Neural cell (in vitro differentiated cells): ENCODE data around the gene ADGRF1.

Source experiments
- EP300 ChIP-seq: fragments of 450-650 bp; conservative IDR thresholded peaks from 2 replicates; pipeline ENCODE4 v1.6.1; 2014; ENCODE audit warnings: antibody characterized with exemption, mild to moderate bottlenecking, moderate library complexity; ENCODE audit not compliant: poor library complexity, severe bottlenecking
- EZH2 ChIP-seq: fragments of 200-600, 300-800 bp; shearing (Covaris generic), sonication (generic); IDR thresholded peaks from 2 replicates; pipeline ENCODE4 v1.6.1; 2014; ENCODE audit warnings: antibody characterized with exemption, low read length, borderline replicate concordance, mild to moderate bottlenecking; ENCODE audit not compliant: insufficient read depth, poor library complexity, severe bottlenecking
- POLR2AphosphoS5 ChIP-seq: IDR thresholded peaks from 2 replicates; pipeline ENCODE4 v1.6.1; 2012
- RAD21 ChIP-seq: fragments of 450-650 bp; conservative IDR thresholded peaks from 2 replicates; pipeline ENCODE4 v1.6.1; 2014; ENCODE audit warnings: antibody characterized with exemption, mild to moderate bottlenecking, moderate library complexity
- TAF1 ChIP-seq: IDR thresholded peaks from 2 replicates; pipeline ENCODE4 v1.6.1; 2012; ENCODE audit warnings: low read depth
- TF ChIP-seq, protein P1 (sequence below): fragments of 450-650 bp; IDR thresholded peaks from 2 replicates; pipeline ENCODE4 v1.5.1; 2014; ENCODE audit warnings: antibody characterized with exemption, mild to moderate bottlenecking, moderate library complexity; ENCODE audit not compliant: poor library complexity, severe bottlenecking
- TF ChIP-seq, protein P2 (sequence below): IDR thresholded peaks from 2 replicates; pipeline ENCODE4 v1.6.1; 2012; ENCODE audit warnings: borderline replicate concordance

GRCh38 chr6:47009583-47009982, 32.5 kb downstream of the ADGRF1 start:
- no peak for TF ChIP-seq POLR2AphosphoS5
- TF ChIP-seq, protein P1, sequence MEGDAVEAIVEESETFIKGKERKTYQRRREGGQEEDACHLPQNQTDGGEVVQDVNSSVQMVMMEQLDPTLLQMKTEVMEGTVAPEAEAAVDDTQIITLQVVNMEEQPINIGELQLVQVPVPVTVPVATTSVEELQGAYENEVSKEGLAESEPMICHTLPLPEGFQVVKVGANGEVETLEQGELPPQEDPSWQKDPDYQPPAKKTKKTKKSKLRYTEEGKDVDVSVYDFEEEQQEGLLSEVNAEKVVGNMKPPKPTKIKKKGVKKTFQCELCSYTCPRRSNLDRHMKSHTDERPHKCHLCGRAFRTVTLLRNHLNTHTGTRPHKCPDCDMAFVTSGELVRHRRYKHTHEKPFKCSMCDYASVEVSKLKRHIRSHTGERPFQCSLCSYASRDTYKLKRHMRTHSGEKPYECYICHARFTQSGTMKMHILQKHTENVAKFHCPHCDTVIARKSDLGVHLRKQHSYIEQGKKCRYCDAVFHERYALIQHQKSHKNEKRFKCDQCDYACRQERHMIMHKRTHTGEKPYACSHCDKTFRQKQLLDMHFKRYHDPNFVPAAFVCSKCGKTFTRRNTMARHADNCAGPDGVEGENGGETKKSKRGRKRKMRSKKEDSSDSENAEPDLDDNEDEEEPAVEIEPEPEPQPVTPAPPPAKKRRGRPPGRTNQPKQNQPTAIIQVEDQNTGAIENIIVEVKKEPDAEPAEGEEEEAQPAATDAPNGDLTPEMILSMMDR: no peak
- TF ChIP-seq, protein P2, sequence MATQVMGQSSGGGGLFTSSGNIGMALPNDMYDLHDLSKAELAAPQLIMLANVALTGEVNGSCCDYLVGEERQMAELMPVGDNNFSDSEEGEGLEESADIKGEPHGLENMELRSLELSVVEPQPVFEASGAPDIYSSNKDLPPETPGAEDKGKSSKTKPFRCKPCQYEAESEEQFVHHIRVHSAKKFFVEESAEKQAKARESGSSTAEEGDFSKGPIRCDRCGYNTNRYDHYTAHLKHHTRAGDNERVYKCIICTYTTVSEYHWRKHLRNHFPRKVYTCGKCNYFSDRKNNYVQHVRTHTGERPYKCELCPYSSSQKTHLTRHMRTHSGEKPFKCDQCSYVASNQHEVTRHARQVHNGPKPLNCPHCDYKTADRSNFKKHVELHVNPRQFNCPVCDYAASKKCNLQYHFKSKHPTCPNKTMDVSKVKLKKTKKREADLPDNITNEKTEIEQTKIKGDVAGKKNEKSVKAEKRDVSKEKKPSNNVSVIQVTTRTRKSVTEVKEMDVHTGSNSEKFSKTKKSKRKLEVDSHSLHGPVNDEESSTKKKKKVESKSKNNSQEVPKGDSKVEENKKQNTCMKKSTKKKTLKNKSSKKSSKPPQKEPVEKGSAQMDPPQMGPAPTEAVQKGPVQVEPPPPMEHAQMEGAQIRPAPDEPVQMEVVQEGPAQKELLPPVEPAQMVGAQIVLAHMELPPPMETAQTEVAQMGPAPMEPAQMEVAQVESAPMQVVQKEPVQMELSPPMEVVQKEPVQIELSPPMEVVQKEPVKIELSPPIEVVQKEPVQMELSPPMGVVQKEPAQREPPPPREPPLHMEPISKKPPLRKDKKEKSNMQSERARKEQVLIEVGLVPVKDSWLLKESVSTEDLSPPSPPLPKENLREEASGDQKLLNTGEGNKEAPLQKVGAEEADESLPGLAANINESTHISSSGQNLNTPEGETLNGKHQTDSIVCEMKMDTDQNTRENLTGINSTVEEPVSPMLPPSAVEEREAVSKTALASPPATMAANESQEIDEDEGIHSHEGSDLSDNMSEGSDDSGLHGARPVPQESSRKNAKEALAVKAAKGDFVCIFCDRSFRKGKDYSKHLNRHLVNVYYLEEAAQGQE: no peak
- no peak for TF ChIP-seq RAD21
- TF ChIP-seq EZH2: no peak
- no peak for TF ChIP-seq TAF1
- no peak for TF ChIP-seq EP300
